Stimulated activated CD4-positive, alpha-beta T cell treated with anti-CD3 and anti-CD28 coated beads, Interleukin-1b, Interleukin-23, amount 100 ng/mL, for 4 hours (primary cell): Measurements from ENCODE around the gene ATP6V1E1.
"Not testable (repeated sequence)": the region's sequence is repeated elsewhere in the genome, so short reads cannot be mapped to it uniquely, and the experiment has no call there.

Experiments
- DNase-seq, 2 donors: peaks; one replicate each; pipeline ENCODE4 v3.0.0-alpha.2; 2020; ENCODE audit warnings: low read depth in 2 of 2

The ATP6V1E1 gene

GRCh38 chr22:17628406-17629172 is at the start of gene ATP6V1E1:
Gene ATP6V1E1 (minus strand): TSS chr22:17628749. CDS start chr22:17628635, 114 bp downstream.
- peak; percentile 84 to 87 for DNase-seq

- DNase-seq: no peak
These were observed 47.0 kb upstream of the ATP6V1E1 start for GRCh38 chr22:17675584-17675983.

GRCh38 chr22:17674152-17674551 is 45.6 kb upstream of the ATP6V1E1 start:
- DNase-seq: no peak

- no peak for DNase-seq
These were observed 44.0 kb upstream of the ATP6V1E1 start for GRCh38 chr22:17672417-17672991.

GRCh38 chr22:17671521-17672092 is 43.1 kb upstream of the ATP6V1E1 start:
- DNase-seq: not testable (repeated sequence)

- DNase-seq: no peak
These were observed 37.3 kb upstream of the ATP6V1E1 start for GRCh38 chr22:17665854-17666253.

GRCh38 chr22:17665248-17665647 is 36.7 kb upstream of the ATP6V1E1 start:
- no peak for DNase-seq

- DNase-seq: no peak
These were observed 36.0 kb upstream of the ATP6V1E1 start for GRCh38 chr22:17664414-17665055.

GRCh38 chr22:17656870-17657395 is 28.4 kb upstream of the ATP6V1E1 start:
- DNase-seq: no peak

- no peak for DNase-seq
These were observed 26.7 kb upstream of the ATP6V1E1 start for GRCh38 chr22:17655289-17655688.

- no peak for DNase-seq
These were observed 20.0 kb upstream of the ATP6V1E1 start for GRCh38 chr22:17648569-17648968.

- no peak for DNase-seq
These were observed 19.4 kb upstream of the ATP6V1E1 start for GRCh38 chr22:17647991-17648390.

GRCh38 chr22:17647452-17647851 is 18.9 kb upstream of the ATP6V1E1 start:
- DNase-seq: no peak

- not testable (repeated sequence) for DNase-seq
These were observed 13.8 kb upstream of the ATP6V1E1 start for GRCh38 chr22:17642357-17642756.

GRCh38 chr22:17641269-17641668 is 12.7 kb upstream of the ATP6V1E1 start:
- no peak for DNase-seq

GRCh38 chr22:17639247-17639741 is 10.7 kb upstream of the ATP6V1E1 start:
- no peak for DNase-seq

GRCh38 chr22:17638432-17639246 is 10.1 kb upstream of the ATP6V1E1 start, which contains the start of gene BCL2L13:
Gene BCL2L13 (plus strand): TSS chr22:17638757. CDS start chr22:17655712, 16,955 bp downstream.
- DNase-seq: peak; percentile 76 to 85

GRCh38 chr22:17638182-17638431 is 9.6 kb upstream of the ATP6V1E1 start:
- DNase-seq: no peak

- DNase-seq: no peak
These were observed 9.1 kb upstream of the ATP6V1E1 start for GRCh38 chr22:17637490-17638181.

- DNase-seq: not testable (repeated sequence)
These were observed 8.3 kb upstream of the ATP6V1E1 start for GRCh38 chr22:17636850-17637249.

GRCh38 chr22:17634696-17635095 is 6.1 kb upstream of the ATP6V1E1 start:
- no peak for DNase-seq
